ENCODE results near the gene MTHFD1L.

MTHFD1L gene

DNA sequence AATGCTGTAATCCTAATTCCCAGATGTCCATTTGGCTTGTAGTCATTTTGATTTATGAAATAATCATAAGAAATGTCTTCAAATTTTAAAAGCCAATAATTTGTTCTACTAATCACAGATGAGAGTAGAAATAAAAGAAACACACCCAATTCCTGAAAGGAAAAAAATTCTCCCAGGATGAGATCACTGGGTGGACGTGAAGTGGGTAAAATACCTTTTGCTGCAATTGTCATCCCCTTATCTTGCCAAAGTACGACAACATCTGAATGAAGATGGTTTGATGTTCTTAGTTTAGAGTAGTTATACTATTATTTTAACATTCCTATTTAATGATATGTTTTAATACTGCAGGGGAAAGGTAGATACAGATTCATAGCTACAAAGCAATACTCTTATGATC lies 33.7 kb downstream of the MTHFD1L start:
- DNase-seq = no peak

GRCh38 chr6:150900049-150900448 lies 34.5 kb downstream of the MTHFD1L start:
- no peak for DNase-seq

GRCh38 chr6:150902142-150902776 lies 36.8 kb downstream of the MTHFD1L start:
- DNase-seq = no peak

GRCh38 chr6:150905769-150906168 lies 40.3 kb downstream of the MTHFD1L start:
- DNase-seq = no peak

DNA sequence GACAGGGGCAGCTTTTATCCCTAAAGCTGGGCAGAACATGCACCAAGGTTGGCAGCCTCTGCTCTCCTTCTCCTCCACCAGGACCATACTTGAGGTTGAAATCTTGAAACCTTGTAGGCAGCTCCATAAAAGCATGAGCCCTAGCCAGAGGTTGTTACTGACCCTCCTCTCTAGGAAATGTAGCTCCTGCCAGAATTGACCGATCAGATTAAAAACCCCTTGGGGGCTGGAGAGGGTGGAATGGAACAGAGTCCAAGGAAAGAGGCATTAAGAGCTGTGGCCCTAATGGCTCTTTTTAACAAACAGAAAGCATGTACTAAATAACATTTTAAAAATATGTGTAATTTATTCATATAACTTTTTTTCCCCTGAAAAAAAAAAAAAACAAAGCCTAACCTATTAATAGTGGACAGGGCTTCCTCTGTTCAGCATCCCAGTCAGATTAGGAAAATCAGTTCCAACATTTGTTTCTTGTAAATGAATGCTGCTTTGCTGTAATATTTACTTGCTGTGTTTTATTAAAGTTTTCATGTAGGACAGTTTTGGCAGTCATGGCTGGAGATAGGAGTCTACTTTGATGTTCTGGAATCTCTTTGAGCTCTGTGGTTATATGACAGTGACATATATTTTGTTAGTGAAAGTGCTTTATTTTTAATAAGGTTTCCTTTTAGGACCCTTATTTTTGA lies 41.3 kb downstream of the MTHFD1L start:
- no peak for DNase-seq

- DNase-seq = no peak
Measured at GRCh38 chr6:150907383-150907782, 41.9 kb downstream of the MTHFD1L start.

- no peak for DNase-seq
Measured at GRCh38 chr6:150908901-150909300, 43.4 kb downstream of the MTHFD1L start.

GRCh38 chr6:150910561-150910960 lies 45.1 kb downstream of the MTHFD1L start:
- no peak for DNase-seq

DNA sequence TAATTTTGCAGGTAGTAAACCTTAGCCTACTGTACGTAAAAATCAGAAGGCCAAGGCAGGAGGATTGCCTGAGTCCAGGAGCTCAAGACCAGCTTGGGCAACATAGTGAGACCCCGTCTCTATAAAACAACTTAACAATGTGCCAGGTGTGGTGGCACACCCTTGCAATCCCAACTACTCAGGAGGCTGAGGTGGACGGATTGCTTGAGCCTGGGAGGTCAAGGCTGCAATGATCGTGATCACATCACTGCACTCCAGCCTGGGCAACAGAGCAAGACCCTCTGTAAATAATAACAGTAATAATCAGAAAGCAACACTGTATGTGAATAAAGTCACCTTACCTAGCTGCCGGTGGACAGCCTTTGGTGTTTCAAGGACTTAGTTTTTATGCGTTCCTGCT lies 48.9 kb downstream of the MTHFD1L start:
- no peak for DNase-seq

DNA sequence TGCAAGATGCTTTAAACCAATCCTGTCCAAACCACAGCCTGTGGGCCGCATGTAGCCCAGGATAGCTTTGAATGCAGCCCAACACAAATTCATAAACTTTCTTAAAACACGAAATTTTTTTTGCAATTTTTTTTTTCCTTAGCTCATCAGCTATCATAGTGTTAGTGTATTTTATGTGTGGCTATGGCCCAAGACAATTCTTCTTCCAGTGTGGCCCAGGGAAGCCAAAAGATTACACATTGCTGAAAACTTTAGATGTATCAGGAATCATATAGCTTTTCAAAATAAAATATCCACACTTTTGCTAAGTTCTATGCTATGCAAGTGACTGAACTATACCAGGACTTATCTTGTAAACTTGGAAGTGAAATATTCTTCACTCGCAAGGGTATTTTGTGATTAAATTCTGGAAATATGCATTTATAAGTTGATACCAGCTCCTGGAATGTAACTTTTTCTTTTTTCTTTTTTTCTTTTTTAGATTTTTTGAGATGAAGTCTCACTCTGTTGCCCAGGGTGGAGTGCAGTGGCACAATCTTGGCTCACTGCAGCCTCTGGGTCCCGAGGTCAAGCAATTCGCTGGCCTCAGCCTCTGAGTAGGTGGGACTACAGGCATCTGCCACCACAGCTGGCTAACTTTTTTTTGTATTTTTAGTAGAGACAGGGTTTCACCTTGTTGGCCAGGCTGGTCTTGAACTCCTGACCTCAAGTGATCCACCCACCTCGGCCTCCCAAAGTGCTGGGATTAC lies 49.8 kb downstream of the MTHFD1L start:
- no peak for DNase-seq

GRCh38 chr6:150915880-150916265 lies 50.4 kb downstream of the MTHFD1L start:
- DNase-seq = no peak

- no peak for DNase-seq
Measured at GRCh38 chr6:150919938-150920337, 54.4 kb downstream of the MTHFD1L start.

DNA sequence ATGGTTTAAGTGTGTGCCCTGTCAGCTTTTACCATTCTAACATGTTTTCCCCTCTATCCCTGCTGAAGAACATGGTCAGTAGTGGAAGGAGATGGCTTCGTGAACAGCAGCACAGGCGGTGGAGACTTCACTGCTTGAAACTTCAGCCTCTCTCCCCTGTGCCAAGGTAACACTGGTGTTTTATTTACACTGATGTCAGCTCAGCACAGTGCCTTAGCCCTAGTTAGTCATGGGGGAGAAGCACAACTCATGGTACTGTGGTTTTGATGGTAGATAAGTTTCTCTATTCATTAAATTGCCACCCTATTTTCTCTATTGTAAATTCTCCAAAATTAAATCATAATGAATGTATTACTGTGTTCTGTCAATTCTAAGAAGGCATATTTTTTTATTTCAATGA lies 56.6 kb downstream of the MTHFD1L start:
- no peak for DNase-seq

- DNase-seq = no peak
Measured at GRCh38 chr6:150924808-150925589, 59.5 kb downstream of the MTHFD1L start.

- no peak for DNase-seq
Measured at GRCh38 chr6:150925590-150925928, 60.1 kb downstream of the MTHFD1L start.

DNA sequence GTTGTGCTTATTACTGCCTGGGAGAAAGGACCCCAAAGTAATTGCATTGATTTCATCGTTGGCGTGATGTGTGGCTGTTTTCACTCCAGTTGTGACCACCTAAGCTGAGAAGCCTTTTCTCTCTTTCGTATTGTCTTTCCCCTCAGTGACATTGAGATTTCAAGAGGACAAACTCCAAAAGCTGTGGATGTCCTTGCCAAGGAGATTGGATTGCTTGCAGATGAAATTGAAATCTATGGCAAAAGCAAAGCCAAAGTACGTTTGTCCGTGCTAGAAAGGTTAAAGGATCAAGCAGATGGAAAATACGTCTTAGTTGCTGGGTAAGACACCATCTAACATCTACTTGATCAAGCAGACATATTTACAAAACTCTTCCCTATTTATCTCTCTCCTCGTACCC lies 60.5 kb downstream of the MTHFD1L start:
- no peak for DNase-seq

DNA sequence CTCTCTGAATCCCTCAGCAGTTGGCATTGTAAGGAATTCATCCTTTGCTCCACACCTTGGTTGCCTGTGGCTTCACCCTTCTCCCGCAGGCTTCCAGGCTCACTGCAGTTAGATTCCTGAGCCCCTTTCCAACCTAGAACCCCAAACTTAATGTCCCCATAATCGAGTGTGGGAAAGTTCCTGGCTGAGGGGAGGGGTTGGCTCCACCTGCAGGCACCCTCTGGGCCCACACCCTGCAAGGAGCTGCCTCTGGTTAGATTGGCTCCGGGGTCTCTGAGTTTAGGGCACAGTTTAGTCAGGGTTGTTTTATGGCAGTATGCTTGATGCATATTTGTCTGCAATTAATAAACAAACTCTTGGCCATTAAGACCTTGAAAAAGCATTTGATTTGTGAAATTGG lies 63.4 kb downstream of the MTHFD1L start:
- no peak for DNase-seq

DNA sequence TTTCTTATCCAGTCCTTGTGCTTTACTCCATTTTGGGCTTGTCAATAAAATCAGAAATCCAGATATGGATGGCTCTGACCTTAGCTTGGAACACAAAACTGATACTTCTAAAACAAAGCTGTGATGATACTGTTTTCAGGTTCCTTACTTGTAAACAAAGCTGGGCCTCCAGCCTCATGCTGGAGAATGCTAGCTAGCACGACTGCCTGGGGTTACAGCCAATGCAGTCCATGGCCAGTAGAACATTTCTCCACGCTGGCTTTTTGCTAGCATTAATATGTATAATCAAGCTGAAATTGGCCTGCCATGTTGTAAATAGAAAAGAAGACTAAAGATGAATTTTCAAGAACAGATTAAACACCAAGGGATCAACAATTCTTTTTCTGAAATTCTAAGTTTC lies 63.9 kb downstream of the MTHFD1L start:
- DNase-seq = no peak

DNA sequence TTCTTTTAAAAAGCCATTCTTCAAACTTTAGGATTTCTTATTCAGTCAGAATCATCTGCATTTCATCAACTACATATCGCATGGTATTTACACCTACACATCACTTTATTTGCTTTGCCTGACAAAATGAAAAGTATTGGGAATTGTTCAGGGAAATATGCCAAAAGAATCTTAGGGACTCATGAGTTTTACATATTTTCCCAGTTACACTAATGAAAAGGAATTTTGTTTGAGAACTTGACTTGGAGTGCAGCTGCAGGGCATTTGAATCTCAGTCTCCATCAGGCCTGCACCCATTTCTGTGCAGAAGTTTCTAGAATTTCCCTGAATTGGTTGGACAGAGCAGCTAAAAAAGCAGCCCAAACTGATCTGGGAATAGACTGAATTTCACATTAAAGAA lies 65.3 kb downstream of the MTHFD1L start:
- DNase-seq = no peak

DNA sequence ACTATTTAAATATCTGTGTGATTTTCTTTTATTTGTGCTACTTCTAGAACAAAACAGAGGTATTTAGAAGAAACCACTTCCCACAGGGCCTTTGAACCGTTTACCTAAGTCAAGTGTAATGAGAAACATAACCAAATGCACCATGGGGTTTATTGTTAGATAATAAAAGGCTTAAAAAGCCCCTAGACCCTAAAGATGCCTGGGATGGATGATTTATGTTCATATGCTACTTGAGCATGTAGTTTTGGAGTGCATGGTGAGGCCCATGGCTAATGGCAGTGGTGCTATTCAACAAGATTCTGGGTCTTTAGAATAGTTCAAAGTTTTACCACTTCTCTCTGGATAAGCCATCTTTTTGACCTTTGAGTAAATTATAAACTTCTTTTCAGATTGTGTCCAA lies 65.9 kb downstream of the MTHFD1L start:
- DNase-seq = no peak

DNA sequence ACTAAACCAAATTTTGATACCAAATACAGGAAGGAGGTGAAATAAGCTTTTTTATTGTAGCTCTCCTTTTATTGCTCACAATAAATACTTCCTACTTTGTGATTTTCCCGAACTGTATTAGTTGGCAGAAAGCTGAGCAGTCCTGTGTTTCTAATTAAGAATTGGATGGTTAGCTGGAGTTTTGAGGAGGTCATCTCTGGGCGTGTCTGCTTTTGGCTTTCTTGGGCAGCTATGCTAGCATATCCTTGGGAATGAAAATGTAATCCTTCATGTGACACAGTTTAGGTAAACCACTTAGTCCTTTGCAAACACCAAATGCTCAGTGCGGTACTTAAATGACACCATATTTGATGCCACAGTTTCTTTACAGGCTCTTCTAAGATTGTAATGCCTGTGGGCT lies 67.5 kb downstream of the MTHFD1L start:
- no peak for DNase-seq

DNA sequence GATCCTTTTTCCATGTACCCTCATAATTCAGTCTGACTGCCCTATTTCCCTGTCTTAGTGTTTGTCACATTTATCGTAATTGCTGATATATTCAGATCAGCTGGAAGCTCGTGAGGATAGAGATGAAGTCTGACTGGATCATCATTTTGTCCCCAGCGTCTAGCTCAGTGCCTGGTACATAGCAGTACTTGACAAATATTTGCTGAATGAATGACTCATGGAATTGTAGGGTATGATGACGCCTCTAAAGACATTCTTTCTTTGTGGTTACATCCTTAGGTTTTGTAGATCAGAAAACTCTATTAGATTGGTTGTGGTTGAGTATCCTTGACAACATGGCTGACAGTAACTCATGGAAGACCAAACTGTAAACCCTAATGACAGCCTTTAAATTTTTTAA lies 68.9 kb downstream of the MTHFD1L start:
- DNase-seq = no peak

DNA sequence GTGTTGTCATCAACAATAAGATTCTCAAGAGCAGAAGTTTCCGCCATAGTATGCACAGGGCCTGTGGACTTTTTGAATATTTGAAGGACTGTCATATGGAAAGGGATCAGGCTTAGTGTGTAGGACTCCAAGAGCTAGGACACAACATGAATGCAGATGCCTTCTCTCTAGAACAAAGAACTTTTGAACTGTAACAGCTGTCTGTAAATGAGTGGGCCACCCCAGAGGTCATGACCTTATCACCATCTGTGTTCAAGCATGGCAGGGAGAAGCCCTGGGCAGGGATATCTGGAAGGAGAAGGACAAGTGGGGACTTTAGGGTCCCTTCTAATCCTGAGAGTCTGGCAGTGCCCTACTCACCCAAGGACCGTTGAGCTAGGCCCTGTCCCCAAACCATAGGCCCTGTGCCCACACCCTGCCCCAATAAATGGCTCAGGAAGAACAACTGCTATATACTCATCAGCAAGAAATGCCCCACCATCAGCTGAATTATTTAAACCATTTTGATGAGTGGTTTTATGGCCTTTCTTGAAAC lies 70.6 kb downstream of the MTHFD1L start:
- no peak for DNase-seq
